HEK293 (cell line): ENCODE data around the gene CENPH.

Source experiments
- CTCF ChIA-PET: fragments of 350-600 bp; formaldehyde crosslinking; extraction: SDS; loops from one replicate; lab custom pipeline; 2021; ENCODE audit warnings: antibody characterized with exemption; lab: Yijun Ruan, JAX
- POLR2A ChIA-PET: fragments of 300-600 bp; formaldehyde crosslinking; extraction: SDS; loops from one replicate; lab custom pipeline; 2020; ENCODE audit warnings: antibody characterized with exemption, inconsistent platforms; lab: Yijun Ruan, JAX
- H3K27ac ChIP-seq: fragments of 200-500 bp; sonication (Bioruptor generic); 2 replicates; pipeline ENCODE4 v1.5.1; 2014; ENCODE audit warnings: low read depth, low read length, control low read depth, inconsistent platforms; ENCODE audit errors: extremely low read depth
- H3K36me3 ChIP-seq, 2 experiments: fragments of 200-500 bp in 1 of 2; sonication (Bioruptor generic) in 1 of 2; 1 replicate in 1 of 2; 2 replicates in 1 of 2; pipeline ENCODE4 v1.5.1; 2014 to 2017; ENCODE audit warnings: inconsistent platforms in 2 of 2, low read length in 2 of 2; ENCODE audit not compliant: control insufficient read depth in 2 of 2, insufficient read depth in 1 of 2
- H3K4me1 ChIP-seq: fragments of 200-500 bp; sonication (Bioruptor generic); 2 replicates; pipeline ENCODE4 v1.5.1; 2014; ENCODE audit warnings: mild to moderate bottlenecking, low read length, inconsistent platforms; ENCODE audit not compliant: control insufficient read depth, insufficient read depth
- H3K4me3 ChIP-seq: 2 replicates; pipeline ENCODE4 v1.5.1; 2011; ENCODE audit warnings: low read depth, mild to moderate bottlenecking, control low read depth, low read length, moderate library complexity
- H3K9me3 ChIP-seq: fragments of 200-500 bp; sonication (Bioruptor generic); 2 replicates; pipeline ENCODE4 v1.5.1; 2014; ENCODE audit warnings: low read depth, low read length, inconsistent platforms; ENCODE audit not compliant: control insufficient read depth, insufficient read depth
- KLF16 ChIP-seq: fragments of 450-650 bp; formaldehyde crosslinking; IDR thresholded peaks from 2 replicates; pipeline ENCODE4 v1.5.1; 2017; ENCODE audit warnings: missing biosample characterization, missing genetic modification characterization
- SETDB1 ChIP-seq: IDR thresholded peaks from one replicate; pipeline ENCODE4 v1.6.1; 2017; ENCODE audit warnings: mild to moderate bottlenecking, low read length, moderate library complexity, mixed read lengths; ENCODE audit not compliant: insufficient read length
- SP3 ChIP-seq: fragments of 450-650 bp; formaldehyde crosslinking; IDR thresholded peaks from 2 replicates; pipeline ENCODE4 v1.5.1; 2016; ENCODE audit warnings: missing biosample characterization, missing genetic modification characterization
- SP7 ChIP-seq: fragments of 450-650 bp; formaldehyde crosslinking; IDR thresholded peaks from 2 replicates; pipeline ENCODE4 v1.5.1; 2016; ENCODE audit warnings: missing biosample characterization, missing genetic modification characterization
- ZBTB48 ChIP-seq: fragments of 450-650 bp; formaldehyde crosslinking; IDR thresholded peaks from 2 replicates; pipeline ENCODE4 v1.5.1; 2016; ENCODE audit warnings: missing biosample characterization, missing genetic modification characterization
- ZBTB7A ChIP-seq: fragments of 450-650 bp; formaldehyde crosslinking; IDR thresholded peaks from 2 replicates; pipeline ENCODE4 v1.5.1; 2016; ENCODE audit warnings: low read depth, missing biosample characterization, missing genetic modification characterization
- ZNF211 ChIP-seq: fragments of 450-650 bp; formaldehyde crosslinking; IDR thresholded peaks from 2 replicates; pipeline ENCODE4 v1.5.1; 2016; ENCODE audit warnings: low read depth, missing biosample characterization, missing genetic modification characterization
- ZNF248 ChIP-seq: fragments of 450-650 bp; formaldehyde crosslinking; IDR thresholded peaks from 2 replicates; pipeline ENCODE4 v1.5.1; 2017; ENCODE audit warnings: missing biosample characterization, missing genetic modification characterization
- ZNF324 ChIP-seq: fragments of 450-650 bp; formaldehyde crosslinking; IDR thresholded peaks from 2 replicates; pipeline ENCODE4 v1.5.1; 2016; ENCODE audit warnings: missing biosample characterization, missing genetic modification characterization
- ZNF335 ChIP-seq: fragments of 450-650 bp; formaldehyde crosslinking; conservative IDR thresholded peaks from 2 replicates; pipeline ENCODE4 v1.5.1; 2016; ENCODE audit warnings: missing biosample characterization, missing genetic modification characterization
- ZNF555 ChIP-seq: fragments of 450-650 bp; formaldehyde crosslinking; conservative IDR thresholded peaks from 2 replicates; pipeline ENCODE4 v1.5.1; 2017; ENCODE audit warnings: missing biosample characterization, mild to moderate bottlenecking, missing genetic modification characterization, inconsistent platforms
- ZNF664 ChIP-seq: fragments of 450-650 bp; formaldehyde crosslinking; IDR thresholded peaks from 2 replicates; pipeline ENCODE4 v1.5.1; 2016; ENCODE audit warnings: missing biosample characterization, missing genetic modification characterization
- ZNF670 ChIP-seq: fragments of 450-650 bp; formaldehyde crosslinking; IDR thresholded peaks from 2 replicates; pipeline ENCODE4 v1.5.1; 2016; ENCODE audit warnings: missing biosample characterization, missing genetic modification characterization, low read depth
- ZNF701 ChIP-seq: fragments of 450-650 bp; formaldehyde crosslinking; IDR thresholded peaks from 2 replicates; pipeline ENCODE4 v1.5.1; 2016; ENCODE audit warnings: missing biosample characterization, missing genetic modification characterization
- TF ChIP-seq, protein P1 (sequence below): fragments of 450-650 bp; formaldehyde crosslinking; IDR thresholded peaks from 2 replicates; pipeline ENCODE4 v1.5.1; 2016; ENCODE audit warnings: missing biosample characterization, missing genetic modification characterization
- TF ChIP-seq, protein P2 (sequence below): fragments of 450-650 bp; formaldehyde crosslinking; IDR thresholded peaks from 2 replicates; pipeline ENCODE4 v1.5.1; 2016; ENCODE audit warnings: missing biosample characterization, missing genetic modification characterization, low read depth
- TF ChIP-seq, protein P3 (sequence below): fragments of 450-650 bp; formaldehyde crosslinking; IDR thresholded peaks from 2 replicates; pipeline ENCODE4 v1.5.1; 2016; ENCODE audit warnings: missing biosample characterization, missing genetic modification characterization

Gene CENPH

DNA sequence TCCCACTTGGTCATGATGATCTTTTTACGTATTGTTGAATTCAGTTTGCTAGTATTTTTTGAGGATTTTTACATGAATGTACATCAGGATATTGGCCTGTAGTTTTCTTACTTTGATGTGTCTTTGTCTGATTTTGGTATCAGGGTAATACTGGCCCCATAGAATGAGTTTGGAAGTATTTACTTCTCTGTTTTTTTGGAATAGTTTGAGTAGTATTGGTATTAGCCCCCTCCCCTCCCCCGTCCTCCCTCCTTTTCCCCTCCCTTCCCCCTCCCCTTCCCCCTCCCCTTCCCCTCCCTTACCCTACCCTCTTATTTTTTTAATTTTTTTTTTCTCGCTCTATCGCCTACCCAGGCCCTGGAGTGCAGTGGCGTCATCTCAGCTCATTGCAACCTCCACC, 55.6 kb downstream of the CENPH start:
- H3K36me3 ChIP-seq = peaks cover 6 to 8% of the 10 kb centered on the region in 2 experiments; a peak in 2 of 3 replicates
- no peak overlapping the region for H3K4me3 ChIP-seq
- TF ChIP-seq ZNF555 (tag by site-specific recombination) (no peak), ZNF701 (tag by site-specific recombination) (no peak), ZNF670 (tag by site-specific recombination) (no peak), SP7 (no peak), KLF16 (no peak), ZBTB7A (tag by site-specific recombination) (no peak)
- ChIA-PET POLR2A (no interaction called here), CTCF (no interaction called here)
- H3K9me3 ChIP-seq = no peaks in the 10 kb centered on the region
- no peak overlapping the region for H3K27ac ChIP-seq
- H3K4me1 ChIP-seq = no peaks in the 10 kb centered on the region

DNA sequence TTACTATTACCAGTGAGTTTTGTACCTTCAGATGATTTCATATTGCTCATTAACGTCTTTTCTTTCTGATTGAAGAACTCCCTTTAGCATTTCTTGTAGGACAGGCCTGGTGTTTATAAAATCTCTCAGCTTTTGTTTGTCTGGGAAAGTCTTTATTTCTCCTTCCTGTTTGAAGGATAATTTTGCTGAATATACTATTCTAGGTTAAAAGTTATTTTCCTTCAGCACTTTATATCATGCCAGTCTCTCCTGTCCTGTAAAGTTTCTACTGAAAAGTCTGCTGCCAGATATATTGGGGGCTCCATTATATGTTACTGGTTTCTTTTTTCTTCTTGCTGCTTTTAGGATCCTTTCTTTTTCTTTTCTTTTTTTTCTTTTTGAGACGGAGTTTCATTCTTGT, 58.6 kb downstream of the CENPH start:
- no peaks in the 10 kb centered on the region for H3K9me3 ChIP-seq
- H3K4me1 ChIP-seq = no peaks in the 10 kb centered on the region
- ChIA-PET CTCF (no interaction called here), POLR2A (no interaction called here)
- H3K27ac ChIP-seq = no peak overlapping the region
- H3K4me3 ChIP-seq = no peak overlapping the region
- peak; percentile 69 for TF ChIP-seq SETDB1
- no peak for TF ChIP-seq ZNF335 (tag by site-specific recombination)
- peaks cover 4 to 5% of the 10 kb centered on the region in 2 experiments; a peak in 2 of 3 replicates for H3K36me3 ChIP-seq

DNA sequence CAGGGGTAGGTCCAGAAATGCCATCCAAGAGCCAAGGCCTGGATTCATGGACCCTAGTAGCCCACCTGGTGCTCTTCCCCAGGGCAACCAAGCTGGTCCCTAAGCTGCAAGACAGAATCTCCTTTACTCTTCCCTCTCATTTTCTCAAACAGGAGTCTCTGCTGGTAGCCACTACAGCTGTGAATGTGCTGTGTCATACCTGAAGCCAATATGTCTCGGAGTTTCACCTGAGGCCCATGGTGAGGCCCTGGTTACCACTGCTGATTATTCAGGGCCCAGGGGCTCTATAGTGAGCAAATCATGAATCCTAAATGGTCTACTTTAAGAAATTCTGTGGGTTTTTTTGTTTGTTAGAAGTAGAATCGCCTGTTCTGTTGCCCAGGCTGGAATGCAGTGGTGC, 61.2 kb downstream of the CENPH start:
- TF ChIP-seq ZNF670 (tag by site-specific recombination) (no peak), SP3 (tag by site-specific recombination) (no peak), ZNF664 (no peak), ZNF324 (tag by site-specific recombination) (no peak), ZNF248 (tag by site-specific recombination) (no peak), ZBTB48 (tag by site-specific recombination) (no peak)
- TF ChIP-seq, protein P1, sequence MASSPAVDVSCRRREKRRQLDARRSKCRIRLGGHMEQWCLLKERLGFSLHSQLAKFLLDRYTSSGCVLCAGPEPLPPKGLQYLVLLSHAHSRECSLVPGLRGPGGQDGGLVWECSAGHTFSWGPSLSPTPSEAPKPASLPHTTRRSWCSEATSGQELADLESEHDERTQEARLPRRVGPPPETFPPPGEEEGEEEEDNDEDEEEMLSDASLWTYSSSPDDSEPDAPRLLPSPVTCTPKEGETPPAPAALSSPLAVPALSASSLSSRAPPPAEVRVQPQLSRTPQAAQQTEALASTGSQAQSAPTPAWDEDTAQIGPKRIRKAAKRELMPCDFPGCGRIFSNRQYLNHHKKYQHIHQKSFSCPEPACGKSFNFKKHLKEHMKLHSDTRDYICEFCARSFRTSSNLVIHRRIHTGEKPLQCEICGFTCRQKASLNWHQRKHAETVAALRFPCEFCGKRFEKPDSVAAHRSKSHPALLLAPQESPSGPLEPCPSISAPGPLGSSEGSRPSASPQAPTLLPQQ = no peak
- TF ChIP-seq, protein P2, sequence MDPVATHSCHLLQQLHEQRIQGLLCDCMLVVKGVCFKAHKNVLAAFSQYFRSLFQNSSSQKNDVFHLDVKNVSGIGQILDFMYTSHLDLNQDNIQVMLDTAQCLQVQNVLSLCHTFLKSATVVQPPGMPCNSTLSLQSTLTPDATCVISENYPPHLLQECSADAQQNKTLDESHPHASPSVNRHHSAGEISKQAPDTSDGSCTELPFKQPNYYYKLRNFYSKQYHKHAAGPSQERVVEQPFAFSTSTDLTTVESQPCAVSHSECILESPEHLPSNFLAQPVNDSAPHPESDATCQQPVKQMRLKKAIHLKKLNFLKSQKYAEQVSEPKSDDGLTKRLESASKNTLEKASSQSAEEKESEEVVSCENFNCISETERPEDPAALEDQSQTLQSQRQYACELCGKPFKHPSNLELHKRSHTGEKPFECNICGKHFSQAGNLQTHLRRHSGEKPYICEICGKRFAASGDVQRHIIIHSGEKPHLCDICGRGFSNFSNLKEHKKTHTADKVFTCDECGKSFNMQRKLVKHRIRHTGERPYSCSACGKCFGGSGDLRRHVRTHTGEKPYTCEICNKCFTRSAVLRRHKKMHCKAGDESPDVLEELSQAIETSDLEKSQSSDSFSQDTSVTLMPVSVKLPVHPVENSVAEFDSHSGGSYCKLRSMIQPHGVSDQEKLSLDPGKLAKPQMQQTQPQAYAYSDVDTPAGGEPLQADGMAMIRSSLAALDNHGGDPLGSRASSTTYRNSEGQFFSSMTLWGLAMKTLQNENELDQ (tag by site-specific recombination) = no peak
- TF ChIP-seq, all 188 proteins: peak for 0
- H3K4me1 ChIP-seq = no peaks in the 10 kb centered on the region
- no peak overlapping the region for H3K27ac ChIP-seq
- no peak overlapping the region for H3K4me3 ChIP-seq
- CTCF ChIA-PET = interaction anchor here (1.5 kb wide), 1 partner anchor 21 kb away, joined by 4 read pairs; no protein-coding TSS in a partner anchor
- POLR2A ChIA-PET = interaction anchor here (1.9 kb wide), 1 partner anchor 15 kb away, joined by 5 read pairs; the partner anchor contains the start of gene CDK7
- peaks cover 4 to 5% of the 10 kb centered on the region in 2 experiments; a peak in 2 of 3 replicates for H3K36me3 ChIP-seq
- H3K9me3 ChIP-seq = no peaks in the 10 kb centered on the region

DNA sequence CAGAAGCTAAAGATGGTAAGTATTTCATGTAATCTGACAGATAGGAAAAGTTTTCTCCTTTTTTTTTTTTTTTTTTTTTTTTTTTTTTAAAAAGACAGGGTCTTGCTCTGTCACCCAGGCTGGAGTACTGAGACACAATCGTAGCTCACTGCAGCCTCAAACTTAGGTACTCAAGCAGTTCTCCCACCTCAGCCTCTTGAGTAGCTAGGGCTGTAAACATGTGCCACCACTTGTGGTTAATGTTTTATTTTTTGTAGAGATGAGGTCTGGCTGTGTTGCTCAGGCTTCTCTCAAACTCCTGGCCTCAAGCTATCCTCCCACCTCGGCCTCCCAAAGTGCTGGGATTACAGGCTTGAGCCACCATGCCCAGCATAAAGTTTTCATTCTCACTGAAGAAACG, 63.1 kb downstream of the CENPH start:
- Histone ChIP-seq H3K4me3 (no peak overlapping the region), H3K9me3 (no peaks in the 10 kb centered on the region), H3K36me3 (peaks cover 13 to 19% of the 10 kb centered on the region in 2 experiments; a peak in 2 of 3 replicates), H3K4me1 (no peaks in the 10 kb centered on the region), H3K27ac (no peak overlapping the region)
- ChIA-PET POLR2A (no interaction called here), CTCF (no interaction called here)
- TF ChIP-seq ZNF211 (tag by site-specific recombination) = no peak
- TF ChIP-seq, protein P3, sequence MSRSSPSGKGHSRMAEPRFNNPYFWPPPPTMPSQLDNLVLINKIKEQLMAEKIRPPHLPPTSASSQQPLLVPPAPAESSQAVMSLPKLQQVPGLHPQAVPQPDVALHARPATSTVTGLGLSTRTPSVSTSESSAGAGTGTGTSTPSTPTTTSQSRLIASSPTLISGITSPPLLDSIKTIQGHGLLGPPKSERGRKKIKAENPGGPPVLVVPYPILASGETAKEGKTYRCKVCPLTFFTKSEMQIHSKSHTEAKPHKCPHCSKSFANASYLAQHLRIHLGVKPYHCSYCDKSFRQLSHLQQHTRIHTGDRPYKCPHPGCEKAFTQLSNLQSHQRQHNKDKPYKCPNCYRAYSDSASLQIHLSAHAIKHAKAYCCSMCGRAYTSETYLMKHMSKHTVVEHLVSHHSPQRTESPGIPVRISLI (tag by site-specific recombination) = peak; percentile 53; the same call in 1 of the 2 replicates
